Endometrium (tissue), 2 donors: ENCODE measurements around the gene CNN3.

Experiments
- FAIRE-seq: peaks from 2 replicates; lab custom pipeline; 2012; peaks lifted over from hg19 to GRCh38; lab: Jason Lieb, UNC
- donor health status: control.
- donor health status: control.

CNN3 gene

GRCh38 chr1:94856004-94856403 is 70.9 kb downstream of the CNN3 start:
- no peak for FAIRE-seq

DNA sequence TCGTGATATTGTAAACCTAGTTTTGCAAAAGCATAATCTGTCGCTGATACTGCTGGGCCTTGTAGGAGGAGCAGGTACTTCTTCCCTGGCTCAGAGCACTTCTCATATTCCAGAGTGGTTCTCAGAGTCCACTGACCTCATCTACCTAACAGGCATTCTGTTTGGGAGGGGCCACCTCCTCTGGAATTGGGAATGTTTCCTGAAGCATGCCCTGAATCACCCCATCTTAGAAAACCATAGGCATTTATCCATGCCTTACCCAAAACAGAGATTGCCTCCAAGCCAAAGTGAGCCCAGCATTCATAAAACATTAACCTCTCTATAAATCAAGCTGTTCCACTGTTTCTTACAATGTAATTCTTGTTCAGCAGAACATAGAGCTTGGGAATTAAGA is 71.6 kb downstream of the CNN3 start:
- FAIRE-seq: no peak

- FAIRE-seq: peak; percentile 21
Measured at GRCh38 chr1:94854458-94855306, 72.2 kb downstream of the CNN3 start.

DNA sequence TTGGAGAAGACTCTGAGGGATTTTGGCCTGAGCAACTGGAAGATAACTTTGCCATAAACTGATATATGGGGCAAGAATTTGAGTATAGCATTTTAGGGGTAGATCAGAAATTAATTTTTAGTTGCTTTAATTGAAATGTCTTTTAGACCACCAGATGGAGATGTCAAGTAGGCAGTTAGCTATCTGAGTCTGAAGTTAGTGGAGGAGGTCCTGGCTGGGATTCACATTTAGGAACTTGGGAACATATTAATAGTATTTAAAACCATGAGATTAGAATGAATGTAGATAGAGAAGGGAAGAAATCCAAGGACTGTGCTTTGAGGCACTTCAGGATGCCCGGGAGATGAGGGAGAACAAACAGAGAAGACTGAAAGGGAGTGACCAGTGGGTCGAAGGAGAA is 74.1 kb downstream of the CNN3 start:
- FAIRE-seq: no peak

DNA sequence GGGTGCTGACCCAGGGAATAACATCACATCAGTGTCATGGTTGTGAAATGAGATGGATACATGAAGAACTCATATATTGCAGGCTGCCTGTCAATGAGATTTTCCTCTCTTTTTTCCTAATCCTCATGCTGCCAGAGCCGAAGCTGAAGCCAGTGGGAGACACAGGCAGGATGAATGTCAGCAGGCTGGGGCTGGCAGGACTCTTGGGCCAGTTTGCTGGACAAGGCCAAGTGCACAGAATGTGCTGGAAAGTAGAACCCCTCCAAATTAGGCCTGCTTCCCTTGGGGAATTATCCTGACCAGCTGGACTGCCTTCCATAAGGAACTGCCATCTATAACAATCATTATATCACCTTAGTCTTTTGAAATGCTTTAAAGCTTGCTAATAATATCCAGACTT is 75.3 kb downstream of the CNN3 start:
- no peak for FAIRE-seq
